ENCODE measurements around the gene SYTL1.

SYTL1 gene

GRCh38 chr1:27341525-27342252 lies at the start of gene SYTL1:
Gene SYTL1, plus strand, starts transcription at chr1:27342022. Its CDS starts 3,313 bp downstream, at chr1:27345335.
- intact Hi-C loops (cut with DNase I; ENCODE audit: low total_unique reads) = no loop called here
- Histone ChIP-seq H3K4me3 (no peak within 1 kb of the TSS), H3K9me3 (no peaks in the 10 kb centered on the region), H3K27me3 (no peaks in the 10 kb centered on the region), H3K4me1 (no peaks in the 10 kb centered on the region), H3K36me3 (peaks cover 2 to 10% (median 3%) of the 10 kb centered on the region in 3 donors), H3K27ac (no peak within 1 kb of the TSS)
- no peak for TF ChIP-seq CTCF (IDR thresholded peaks at IDR 0.05)
- DNase-seq = no peak

- H3K4me3 ChIP-seq = no peak overlapping the region
- no peak for TF ChIP-seq CTCF (IDR thresholded peaks at IDR 0.05)
- peaks cover 49 to 90% (median 54%) of the 10 kb centered on the region in 3 donors for H3K36me3 ChIP-seq
- H3K27me3 ChIP-seq = no peaks in the 10 kb centered on the region
- no peak for DNase-seq
- no peaks in the 10 kb centered on the region for H3K9me3 ChIP-seq
- H3K4me1 ChIP-seq = peaks cover 0 to 6% (median 0%) of the 10 kb centered on the region in 4 donors
- H3K27ac ChIP-seq = no peak overlapping the region
- intact Hi-C loops (cut with DNase I; ENCODE audit: low total_unique reads) = loop anchor here (10.0 kb wide), 1 partner anchor 247 kb away; no protein-coding TSS in a partner anchor
These were observed 49.7 kb upstream of the SYTL1 start for GRCh38 chr1:27292106-27292505.

GRCh38 chr1:27293915-27294314 lies 47.9 kb upstream of the SYTL1 start:
- Histone ChIP-seq H3K27me3 (no peaks in the 10 kb centered on the region), H3K27ac (no peak overlapping the region), H3K4me1 (peaks cover 0 to 12% (median 2%) of the 10 kb centered on the region in 4 donors), H3K4me3 (no peak overlapping the region), H3K36me3 (peaks cover 54 to 97% (median 60%) of the 10 kb centered on the region in 3 donors), H3K9me3 (no peaks in the 10 kb centered on the region)
- TF ChIP-seq CTCF (IDR thresholded peaks at IDR 0.05) = no peak
- peak in 1 of 2 donors; percentile 53 for DNase-seq
- intact Hi-C loops (cut with DNase I; ENCODE audit: low total_unique reads) = loop anchor here (10.0 kb wide), 1 partner anchor 249 kb away; no protein-coding TSS in a partner anchor

- intact Hi-C loops (cut with DNase I; ENCODE audit: low total_unique reads) = loop anchor here (10.0 kb wide), 1 partner anchor 252 kb away; no protein-coding TSS in a partner anchor
- H3K36me3 ChIP-seq = peaks cover 50 to 93% (median 66%) of the 10 kb centered on the region in 3 donors
- peak; percentile 57 to 76 for DNase-seq
- H3K27me3 ChIP-seq = no peaks in the 10 kb centered on the region
- H3K4me3 ChIP-seq = no peak overlapping the region
- no peak overlapping the region for H3K27ac ChIP-seq
- TF ChIP-seq CTCF (IDR thresholded peaks at IDR 0.05) = peak; percentile 53 to 61
- no peaks in the 10 kb centered on the region for H3K9me3 ChIP-seq
- peaks cover 0 to 35% (median 8%) of the 10 kb centered on the region in 4 donors for H3K4me1 ChIP-seq
These were observed 45.0 kb upstream of the SYTL1 start for GRCh38 chr1:27296773-27297291.

- peaks cover 0 to 35% (median 8%) of the 10 kb centered on the region in 4 donors for H3K4me1 ChIP-seq
- intact Hi-C loops (cut with DNase I; ENCODE audit: low total_unique reads) = loop anchor here (10.0 kb wide), 1 partner anchor 253 kb away; no protein-coding TSS in a partner anchor
- no peaks in the 10 kb centered on the region for H3K27me3 ChIP-seq
- DNase-seq = peak in 1 of 2 donors; percentile 60
- no peaks in the 10 kb centered on the region for H3K9me3 ChIP-seq
- no peak for TF ChIP-seq CTCF (IDR thresholded peaks at IDR 0.05)
- H3K4me3 ChIP-seq = no peak overlapping the region
- peaks cover 52 to 93% (median 62%) of the 10 kb centered on the region in 3 donors for H3K36me3 ChIP-seq
- no peak overlapping the region for H3K27ac ChIP-seq
These were observed 43.9 kb upstream of the SYTL1 start for GRCh38 chr1:27297903-27298302.
